BJ (cell line): ENCODE results near the gene TEX52. TPM values are rescaled to one million over a fixed set of nuclear protein-coding genes. Genes with fewer than 3 reads are reported as not detected.

Experiments
- CTCF ChIA-PET: fragments of 350-600 bp; formaldehyde crosslinking; extraction: SDS; loops from one replicate; lab custom pipeline; 2021; ENCODE audit warnings: antibody characterized with exemption, inconsistent platforms; lab: Yijun Ruan, JAX
- POLR2A ChIA-PET: fragments of 300-600 bp; sonication (Branson Sonifier 250); formaldehyde crosslinking; extraction: SDS; loops from one replicate; lab custom pipeline; 2021; ENCODE audit warnings: antibody characterized with exemption; lab: Charles Lee
- DNase-seq: peaks from one replicate; pipeline ENCODE4 v3.0.0-alpha.2; 2011; ENCODE audit warnings: low read depth
- H3K27me3 ChIP-seq: 2 replicates; pipeline ENCODE4 v1.6.0; 2011; ENCODE audit warnings: low read length; ENCODE audit not compliant: control insufficient read depth, insufficient read depth
- H3K36me3 ChIP-seq: 2 replicates; pipeline ENCODE4 v1.5.1; 2011; ENCODE audit warnings: low read length; ENCODE audit not compliant: control insufficient read depth, insufficient read depth
- H3K4me3 ChIP-seq: 2 replicates; pipeline ENCODE4 v1.5.1; 2011; ENCODE audit warnings: low read depth, mild to moderate bottlenecking, control low read depth, low read length
- CTCF ChIP-seq: IDR thresholded peaks from 2 replicates; pipeline ENCODE4 v1.5.1; 2011; ENCODE audit warnings: low read depth, mild to moderate bottlenecking, control low read depth, inconsistent platforms, low read length, moderate library complexity; ENCODE audit not compliant: insufficient read depth
- polyA plus RNA-seq: library from polyadenylated mRNA; depleted of rRNA; stranded (reverse); fragments of >200 nt; gene quantifications from 2 replicates; pipeline ENCODE4 v1.2.3, GENCODE V29; 2011

Gene TEX52
- polyA plus RNA-seq, 1 experiment, result not detected

GRCh38 chr12:2853626-2854025, 3.2 kb downstream of the TEX52 start:
- TF ChIP-seq CTCF, result peak; percentile 95
- peaks cover 6% of the 10 kb centered on the region; the same call in 1 of the 2 replicates for H3K36me3 ChIP-seq
- ChIA-PET POLR2A (interaction anchor here (0.6 kb wide), 1 partner anchor 37 kb away, joined by 3 read pairs; no protein-coding TSS in a partner anchor), CTCF (interaction anchor here (0.5 to 4.7 kb wide), 24 partner anchors 8 to 188 kb away, joined by 3 to 27 read pairs (median 4); no protein-coding TSS in a partner anchor)
- DNase-seq, result no peak
- no peak overlapping the region for H3K4me3 ChIP-seq
- H3K27me3 ChIP-seq, result no peaks in the 10 kb centered on the region

- Histone ChIP-seq H3K27me3 (no peaks in the 10 kb centered on the region), H3K36me3 (no peaks in the 10 kb centered on the region; the same call in 1 of the 2 replicates), H3K4me3 (no peak overlapping the region)
- CTCF ChIA-PET, result interaction anchor here (0.7 to 2.2 kb wide), 4 partner anchors 38 to 1462 kb away, joined by 3 to 8 read pairs (median 4); no protein-coding TSS in a partner anchor
- POLR2A ChIA-PET, result no interaction called here
- TF ChIP-seq CTCF, result no peak
- no peak for DNase-seq
Measured at GRCh38 chr12:2851931-2852330, 4.9 kb downstream of the TEX52 start.

GRCh38 chr12:2845280-2845679, 11.6 kb downstream of the TEX52 start:
- ChIA-PET POLR2A (no interaction called here), CTCF (interaction anchor here (0.6 to 3.5 kb wide), 9 partner anchors 10 to 197 kb away, joined by 3 to 27 read pairs (median 4); partner anchors contain the start of gene TEX52)
- DNase-seq, result no peak
- no peaks in the 10 kb centered on the region; the same call in 1 of the 2 replicates for H3K36me3 ChIP-seq
- TF ChIP-seq CTCF, result no peak
- no peak overlapping the region for H3K4me3 ChIP-seq
- H3K27me3 ChIP-seq, result no peaks in the 10 kb centered on the region

GRCh38 chr12:2844786-2845185, 12.1 kb downstream of the TEX52 start:
- ChIA-PET POLR2A (no interaction called here), CTCF (interaction anchor here (0.6 to 3.5 kb wide), 9 partner anchors 9 to 197 kb away, joined by 3 to 27 read pairs (median 4); partner anchors contain the start of gene TEX52)
- Histone ChIP-seq H3K27me3 (no peaks in the 10 kb centered on the region), H3K36me3 (no peaks in the 10 kb centered on the region; the same call in 1 of the 2 replicates), H3K4me3 (no peak overlapping the region)
- DNase-seq, result no peak
- TF ChIP-seq CTCF, result no peak

- Histone ChIP-seq H3K4me3 (no peak overlapping the region), H3K36me3 (no peaks in the 10 kb centered on the region), H3K27me3 (no peaks in the 10 kb centered on the region)
- POLR2A ChIA-PET, result no interaction called here
- no peak for DNase-seq
- CTCF ChIA-PET, result interaction anchor here (1.0 kb wide), 1 partner anchor 11 kb away, joined by 3 read pairs; no protein-coding TSS in a partner anchor
- no peak for TF ChIP-seq CTCF
Measured at GRCh38 chr12:2842948-2843347, 13.9 kb downstream of the TEX52 start.
